Measurements from ENCODE around the gene ZWINT. TPM values are rescaled to one million over a fixed set of nuclear protein-coding genes. Genes with fewer than 3 reads are reported as not detected.

Gene ZWINT, protein sequence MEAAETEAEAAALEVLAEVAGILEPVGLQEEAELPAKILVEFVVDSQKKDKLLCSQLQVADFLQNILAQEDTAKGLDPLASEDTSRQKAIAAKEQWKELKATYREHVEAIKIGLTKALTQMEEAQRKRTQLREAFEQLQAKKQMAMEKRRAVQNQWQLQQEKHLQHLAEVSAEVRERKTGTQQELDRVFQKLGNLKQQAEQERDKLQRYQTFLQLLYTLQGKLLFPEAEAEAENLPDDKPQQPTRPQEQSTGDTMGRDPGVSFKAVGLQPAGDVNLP
- total RNA-seq: 44.5 and 46.0 TPM in 2 replicates
- long read RNA-seq, transcript ZWINT-209 (7 exons, 1,961 nt): minor isoform, 36 of 392 reads
- long read RNA-seq, transcript ZWINT-204 (8 exons, 1,851 nt): minor isoform, 65 of 392 reads
- long read RNA-seq, transcript ZWINT-203 (9 exons, 1,872 nt): major isoform, 180 of 392 reads
- long read RNA-seq, transcript ZWINT-202 (9 exons, 807 nt): minor isoform, 8 of 392 reads
- long read RNA-seq, partial matches to known transcripts: 27 of 392 reads
- long read RNA-seq, other reads (novel, unspliced or antisense): 75 of 392 reads

DNA sequence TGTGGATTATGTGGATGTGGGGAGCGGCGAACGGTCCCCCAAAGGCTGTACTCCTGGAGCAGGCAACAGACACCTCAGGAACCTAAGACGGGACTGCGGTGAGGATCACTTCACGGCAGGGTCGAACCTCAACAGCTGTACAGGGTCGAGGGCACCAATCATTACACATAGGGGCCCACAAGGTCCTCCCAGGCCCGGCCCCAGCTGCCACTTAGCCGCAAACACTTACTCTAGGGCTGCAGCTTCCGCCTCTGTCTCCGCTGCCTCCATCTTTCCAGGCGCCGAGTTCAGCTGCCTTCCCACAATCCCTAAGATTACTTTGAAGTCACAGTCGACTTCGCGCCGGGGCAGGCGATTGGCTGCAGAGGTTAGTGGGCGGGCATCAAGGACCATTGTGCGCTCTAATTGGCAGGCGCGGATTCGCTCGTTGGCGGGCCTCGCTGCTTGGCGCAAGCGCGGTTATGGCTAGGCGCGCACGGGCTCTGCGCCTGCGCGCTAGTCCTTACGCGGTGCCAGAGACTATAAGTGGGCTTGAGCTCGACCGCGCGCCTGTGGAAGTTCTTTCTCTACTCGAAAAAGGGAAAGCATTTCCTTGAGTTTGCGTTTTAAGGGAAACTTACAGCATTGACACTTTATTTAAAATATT is at the start of gene ZWINT:
TSS of gene ZWINT (minus strand) at position 293 of the 646 bp plus-strand sequence. CDS start at position 270, 23 bp downstream.
- TF ChIP-seq, protein P1, sequence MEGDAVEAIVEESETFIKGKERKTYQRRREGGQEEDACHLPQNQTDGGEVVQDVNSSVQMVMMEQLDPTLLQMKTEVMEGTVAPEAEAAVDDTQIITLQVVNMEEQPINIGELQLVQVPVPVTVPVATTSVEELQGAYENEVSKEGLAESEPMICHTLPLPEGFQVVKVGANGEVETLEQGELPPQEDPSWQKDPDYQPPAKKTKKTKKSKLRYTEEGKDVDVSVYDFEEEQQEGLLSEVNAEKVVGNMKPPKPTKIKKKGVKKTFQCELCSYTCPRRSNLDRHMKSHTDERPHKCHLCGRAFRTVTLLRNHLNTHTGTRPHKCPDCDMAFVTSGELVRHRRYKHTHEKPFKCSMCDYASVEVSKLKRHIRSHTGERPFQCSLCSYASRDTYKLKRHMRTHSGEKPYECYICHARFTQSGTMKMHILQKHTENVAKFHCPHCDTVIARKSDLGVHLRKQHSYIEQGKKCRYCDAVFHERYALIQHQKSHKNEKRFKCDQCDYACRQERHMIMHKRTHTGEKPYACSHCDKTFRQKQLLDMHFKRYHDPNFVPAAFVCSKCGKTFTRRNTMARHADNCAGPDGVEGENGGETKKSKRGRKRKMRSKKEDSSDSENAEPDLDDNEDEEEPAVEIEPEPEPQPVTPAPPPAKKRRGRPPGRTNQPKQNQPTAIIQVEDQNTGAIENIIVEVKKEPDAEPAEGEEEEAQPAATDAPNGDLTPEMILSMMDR (IDR thresholded peaks at IDR 0.05; ENCODE audit: unreplicated experiment): no peak
- Mint-ChIP-seq H3K4me3 (ENCODE audit: low read depth) (peak within 1 kb of the TSS; percentile 95), H3K36me3 (ENCODE audit: insufficient read depth) (peaks cover 3% of the 10 kb centered on the region), H3K4me1 (ENCODE audit: low read depth) (peaks cover 15% of the 10 kb centered on the region), H3K27ac (peak within 1 kb of the TSS; percentile 97), H3K9me3 (ENCODE audit: low read depth) (no peaks in the 10 kb centered on the region), H3K27me3 (no peaks in the 10 kb centered on the region)
- DNase-seq (ENCODE audit: low spot score, unreplicated experiment): peak; percentile 90

DNA sequence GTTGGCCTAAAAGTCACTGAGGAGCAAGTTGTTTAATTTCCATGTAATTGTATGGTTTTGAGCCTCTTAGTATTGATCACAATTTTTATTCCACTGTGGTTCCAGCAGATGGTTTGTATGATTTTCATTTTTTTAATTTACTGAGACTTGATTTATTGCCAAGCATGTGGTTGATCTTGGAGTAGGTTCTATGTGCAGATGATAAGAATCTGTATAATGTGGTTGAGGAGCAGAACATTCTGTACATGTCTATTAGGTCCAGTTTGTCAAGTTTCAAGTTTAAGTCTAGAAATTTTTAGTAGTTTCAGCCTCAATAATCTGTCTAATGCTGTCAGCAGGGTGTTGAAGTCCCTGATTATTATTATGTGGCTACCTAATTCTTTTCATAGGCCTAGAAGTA is 22.7 kb upstream of the ZWINT start:
- no peak overlapping the region for H3K4me3 Mint-ChIP-seq (ENCODE audit: low read depth)
- no peak overlapping the region for H3K27ac Mint-ChIP-seq
- peaks cover 12% of the 10 kb centered on the region for H3K9me3 Mint-ChIP-seq (ENCODE audit: low read depth)

DNA sequence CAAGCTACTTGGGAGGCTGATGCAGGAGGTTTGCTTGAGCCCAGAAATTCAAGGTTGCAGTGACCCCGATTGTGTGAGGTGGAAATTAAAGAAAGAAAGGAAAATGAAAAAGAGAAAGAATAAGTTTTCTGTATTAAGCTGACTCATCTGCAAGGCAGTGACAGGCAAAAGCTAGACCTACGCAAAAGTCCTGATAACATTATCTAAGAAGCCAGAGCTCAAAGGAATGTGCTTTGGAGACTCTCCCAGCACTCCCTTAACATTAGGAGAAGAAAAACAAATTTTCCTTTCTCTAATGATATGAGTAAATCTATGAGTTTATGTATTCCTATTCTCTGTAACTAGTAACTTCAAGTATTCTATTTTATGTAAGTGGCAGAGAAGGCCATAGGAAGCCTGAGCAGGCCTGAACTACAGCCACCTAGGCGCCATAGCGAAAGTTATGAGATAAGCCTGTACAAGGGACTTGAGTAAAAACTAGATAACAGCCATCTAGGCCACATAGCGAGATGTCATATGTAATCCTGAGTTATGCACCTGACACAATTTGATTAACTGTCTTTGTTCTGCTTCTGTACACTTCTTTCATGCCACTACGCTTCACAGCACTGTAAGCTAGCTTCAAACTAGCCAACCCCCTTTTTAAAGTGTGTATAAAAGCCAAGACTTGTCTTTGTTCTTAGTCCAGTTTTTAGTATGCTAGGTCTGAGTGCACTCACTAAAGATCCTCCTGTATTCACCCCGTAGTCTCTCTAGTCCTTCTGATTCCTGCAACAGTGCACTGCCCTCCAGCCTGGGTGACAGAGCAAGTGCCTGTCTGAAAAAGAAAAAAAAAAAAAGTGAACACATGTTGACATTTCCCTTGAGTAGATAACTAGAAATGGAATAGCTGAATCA is 9.4 kb upstream of the ZWINT start:
- Mint-ChIP-seq H3K4me3 (ENCODE audit: low read depth) (no peak overlapping the region), H3K9me3 (ENCODE audit: low read depth) (peaks cover 17% of the 10 kb centered on the region), H3K4me1 (ENCODE audit: low read depth) (no peaks in the 10 kb centered on the region), H3K27me3 (no peaks in the 10 kb centered on the region), H3K36me3 (ENCODE audit: insufficient read depth) (peaks cover 3% of the 10 kb centered on the region), H3K27ac (no peak overlapping the region)
- DNase-seq (ENCODE audit: low spot score, unreplicated experiment): no peak
- TF ChIP-seq, protein P1 (IDR thresholded peaks at IDR 0.05; ENCODE audit: unreplicated experiment): no peak

More for the DNA sequence above, 22.7 kb upstream of the ZWINT start:
- Mint-ChIP-seq H3K36me3 (ENCODE audit: insufficient read depth) (no peaks in the 10 kb centered on the region), H3K4me1 (ENCODE audit: low read depth) (no peaks in the 10 kb centered on the region), H3K27me3 (no peaks in the 10 kb centered on the region)
- DNase-seq (ENCODE audit: low spot score, unreplicated experiment): no peak
- TF ChIP-seq, protein P1 (IDR thresholded peaks at IDR 0.05; ENCODE audit: unreplicated experiment): no peak

DNA sequence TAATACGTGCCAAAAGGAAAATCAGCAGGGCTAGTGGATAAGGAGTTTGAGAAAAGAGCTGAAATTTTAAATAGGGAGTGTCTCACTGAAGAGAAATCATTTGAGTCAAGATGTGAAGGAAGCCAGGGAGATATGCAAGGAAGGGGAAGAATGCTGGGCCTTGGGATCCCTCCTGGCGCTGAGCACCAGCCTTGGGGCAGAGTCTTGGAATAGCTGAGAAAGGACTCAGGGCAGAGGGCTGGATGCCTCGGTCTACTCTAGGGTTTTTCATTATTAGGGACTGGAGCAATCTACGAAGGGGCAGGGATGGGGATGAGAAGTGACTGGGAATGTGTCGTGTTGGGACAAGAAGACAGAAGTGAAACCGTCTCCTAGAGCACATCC is 484 bp downstream of the ZWINT start:
- H3K9me3 Mint-ChIP-seq (ENCODE audit: low read depth): no peaks in the 10 kb centered on the region
- peaks cover 15% of the 10 kb centered on the region for H3K4me1 Mint-ChIP-seq (ENCODE audit: low read depth)
- H3K27ac Mint-ChIP-seq: peak overlapping the region; percentile 67

More for the DNA sequence above, 484 bp downstream of the ZWINT start:
- peaks cover 3% of the 10 kb centered on the region for H3K36me3 Mint-ChIP-seq (ENCODE audit: insufficient read depth)
- no peaks in the 10 kb centered on the region for H3K27me3 Mint-ChIP-seq
- DNase-seq (ENCODE audit: low spot score, unreplicated experiment): no peak
- peak overlapping the region; percentile 95 for H3K4me3 Mint-ChIP-seq (ENCODE audit: low read depth)
- TF ChIP-seq, protein P1 (IDR thresholded peaks at IDR 0.05; ENCODE audit: unreplicated experiment): no peak
